ENCODE results near the gene MTUS2.

The MTUS2 gene

DNA sequence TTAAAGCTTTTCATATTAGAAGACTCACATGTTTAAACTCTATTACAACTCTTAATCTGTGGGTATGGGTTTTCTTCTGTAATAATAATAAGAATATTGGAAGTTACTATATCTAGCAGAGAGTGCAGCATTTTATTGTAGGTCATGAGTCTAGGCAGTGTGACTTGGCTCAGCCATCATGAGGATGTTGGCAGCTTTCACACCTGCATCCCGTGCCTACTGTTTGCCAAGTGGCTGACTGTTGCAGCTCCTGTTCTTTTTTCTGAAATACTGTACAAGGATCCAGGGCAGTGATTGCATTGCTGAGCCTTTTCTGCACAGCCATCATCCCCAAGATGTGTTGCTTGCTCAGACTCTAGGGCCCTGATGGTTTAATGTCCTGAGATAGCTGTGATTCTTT lies 47.4 kb downstream of the MTUS2 start:
- Histone ChIP-seq H3K9me3 (replicated peaks; ENCODE audit: insufficient read depth, low read length) (no peaks in the 10 kb centered on the region), H3K79me2 (ENCODE audit: low read length) (no peaks in the 10 kb centered on the region), H2AFZ (ENCODE audit: low read length) (no peak overlapping the region), H3K4me1 (ENCODE audit: low read length) (no peaks in the 10 kb centered on the region), H3K36me3 (replicated peaks; ENCODE audit: insufficient read depth, low read length) (no peaks in the 10 kb centered on the region), H4K20me1 (ENCODE audit: insufficient read depth, low read length) (no peaks in the 10 kb centered on the region), H3F3A (ENCODE audit: insufficient read depth, low read length) (no peaks in the 10 kb centered on the region), H3K4me3 (ENCODE audit: low read length) (no peak overlapping the region), H3K27me3 (replicated peaks; ENCODE audit: insufficient read depth, low read length) (no peaks in the 10 kb centered on the region), H3K27ac (ENCODE audit: low read length) (no peak overlapping the region), H3K4me2 (ENCODE audit: low read depth, low read length) (no peak overlapping the region), H3K9ac (ENCODE audit: low read length) (no peak overlapping the region), H3K9me2 (replicated peaks; ENCODE audit: insufficient read depth, low read length) (no peaks in the 10 kb centered on the region)
- DNase-seq, result no peak
- TF ChIP-seq, protein P1, sequence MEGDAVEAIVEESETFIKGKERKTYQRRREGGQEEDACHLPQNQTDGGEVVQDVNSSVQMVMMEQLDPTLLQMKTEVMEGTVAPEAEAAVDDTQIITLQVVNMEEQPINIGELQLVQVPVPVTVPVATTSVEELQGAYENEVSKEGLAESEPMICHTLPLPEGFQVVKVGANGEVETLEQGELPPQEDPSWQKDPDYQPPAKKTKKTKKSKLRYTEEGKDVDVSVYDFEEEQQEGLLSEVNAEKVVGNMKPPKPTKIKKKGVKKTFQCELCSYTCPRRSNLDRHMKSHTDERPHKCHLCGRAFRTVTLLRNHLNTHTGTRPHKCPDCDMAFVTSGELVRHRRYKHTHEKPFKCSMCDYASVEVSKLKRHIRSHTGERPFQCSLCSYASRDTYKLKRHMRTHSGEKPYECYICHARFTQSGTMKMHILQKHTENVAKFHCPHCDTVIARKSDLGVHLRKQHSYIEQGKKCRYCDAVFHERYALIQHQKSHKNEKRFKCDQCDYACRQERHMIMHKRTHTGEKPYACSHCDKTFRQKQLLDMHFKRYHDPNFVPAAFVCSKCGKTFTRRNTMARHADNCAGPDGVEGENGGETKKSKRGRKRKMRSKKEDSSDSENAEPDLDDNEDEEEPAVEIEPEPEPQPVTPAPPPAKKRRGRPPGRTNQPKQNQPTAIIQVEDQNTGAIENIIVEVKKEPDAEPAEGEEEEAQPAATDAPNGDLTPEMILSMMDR (IDR thresholded peaks at IDR 0.05; ENCODE audit: low read length), result no peak
- no peak for TF ChIP-seq EZH2 (optimal IDR thresholded peaks at IDR 0.05; ENCODE audit: low read depth, low read length)
- no peak for TF ChIP-seq EZH2phosphoT487 (IDR thresholded peaks at IDR 0.05; ENCODE audit: low read length)

DNA sequence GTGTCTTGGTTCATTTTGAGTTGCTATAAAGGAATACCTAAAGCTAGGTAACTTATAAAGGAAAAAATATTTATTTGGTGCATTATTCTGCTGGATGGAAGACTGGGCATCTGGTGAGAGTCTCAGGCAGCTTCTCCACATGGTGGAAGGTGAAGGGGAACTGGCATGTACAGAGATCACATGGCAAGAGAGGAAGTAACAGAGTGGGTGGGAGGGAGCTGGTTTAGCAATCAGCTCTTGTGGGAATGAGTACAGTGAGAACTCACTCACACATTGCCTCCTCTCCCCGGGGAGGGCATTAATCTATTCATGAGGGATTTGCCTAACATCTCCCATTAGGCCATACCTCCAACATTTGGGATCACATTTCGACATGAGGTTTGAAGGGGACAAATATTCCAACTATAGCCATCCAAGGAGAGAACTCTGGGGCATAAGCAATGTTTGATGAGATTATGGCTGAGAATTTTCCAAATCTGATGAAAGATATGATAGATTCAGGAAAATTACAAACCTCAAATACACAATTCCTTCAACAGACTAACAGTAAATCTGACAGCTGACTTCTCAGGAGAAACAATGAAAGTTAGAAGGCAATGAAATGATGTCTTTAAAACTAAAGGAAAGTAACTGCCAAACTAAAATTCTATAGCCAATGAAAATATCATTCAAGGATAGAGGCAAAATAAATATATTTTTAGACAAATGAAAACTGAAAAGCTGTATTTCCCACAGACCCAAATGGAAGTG lies 52.5 kb downstream of the MTUS2 start:
- Histone ChIP-seq H3K9me3 (replicated peaks; ENCODE audit: insufficient read depth, low read length) (no peaks in the 10 kb centered on the region), H3K27me3 (replicated peaks; ENCODE audit: insufficient read depth, low read length) (no peaks in the 10 kb centered on the region), H3K27ac (ENCODE audit: low read length) (no peak overlapping the region), H3K9me2 (replicated peaks; ENCODE audit: insufficient read depth, low read length) (no peaks in the 10 kb centered on the region), H3K4me1 (ENCODE audit: low read length) (no peaks in the 10 kb centered on the region), H3K9ac (ENCODE audit: low read length) (no peak overlapping the region), H3K36me3 (replicated peaks; ENCODE audit: insufficient read depth, low read length) (no peaks in the 10 kb centered on the region), H2AFZ (ENCODE audit: low read length) (no peak overlapping the region), H4K20me1 (ENCODE audit: insufficient read depth, low read length) (no peaks in the 10 kb centered on the region), H3K4me3 (ENCODE audit: low read length) (no peak overlapping the region), H3F3A (ENCODE audit: insufficient read depth, low read length) (no peaks in the 10 kb centered on the region), H3K79me2 (ENCODE audit: low read length) (no peaks in the 10 kb centered on the region), H3K4me2 (ENCODE audit: low read depth, low read length) (no peak overlapping the region)
- TF ChIP-seq EZH2phosphoT487 (IDR thresholded peaks at IDR 0.05; ENCODE audit: low read length) (no peak), EZH2 (optimal IDR thresholded peaks at IDR 0.05; ENCODE audit: low read depth, low read length) (no peak)
- TF ChIP-seq, protein P1 (IDR thresholded peaks at IDR 0.05; ENCODE audit: low read length), result no peak
- DNase-seq, result no peak

DNA sequence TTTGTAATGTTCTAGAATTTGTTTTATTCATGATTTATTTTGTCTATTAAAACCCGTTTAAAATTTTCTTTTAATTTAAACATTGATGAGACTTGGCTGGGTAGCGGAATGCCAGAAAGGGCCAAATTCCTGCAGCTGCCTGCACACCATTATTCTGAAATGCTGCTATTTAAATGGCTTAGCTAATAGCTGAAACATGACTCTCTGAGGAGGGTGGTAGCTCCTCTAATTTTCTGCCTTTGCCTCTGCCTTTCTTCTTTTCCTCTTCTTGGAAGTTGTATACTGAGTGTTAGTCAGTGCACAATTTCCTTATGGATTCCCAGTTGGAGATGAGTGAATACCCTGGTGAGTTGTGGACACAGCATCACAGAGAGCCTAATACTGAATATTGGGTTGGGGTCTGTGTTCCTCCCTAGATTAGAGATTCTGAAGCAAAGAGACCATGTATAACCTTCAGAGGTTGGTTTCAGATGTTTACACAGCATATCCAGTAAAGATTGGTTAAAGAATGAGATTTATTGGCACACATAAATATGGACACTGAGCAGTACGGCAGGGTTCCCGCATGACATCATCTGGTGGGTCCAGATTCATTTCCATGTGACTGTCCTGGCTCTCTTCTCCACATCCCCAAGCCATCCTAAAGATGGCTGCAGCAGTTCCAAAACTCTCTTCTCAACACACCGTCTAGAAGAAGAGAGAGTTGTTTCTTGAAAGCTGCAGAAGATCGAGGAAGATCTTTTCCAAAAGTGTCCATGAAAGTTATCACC lies 55.9 kb downstream of the MTUS2 start:
- no peaks in the 10 kb centered on the region for H3K36me3 ChIP-seq (replicated peaks; ENCODE audit: insufficient read depth, low read length)
- H3K9me2 ChIP-seq (replicated peaks; ENCODE audit: insufficient read depth, low read length), result no peaks in the 10 kb centered on the region
- TF ChIP-seq, protein P1 (IDR thresholded peaks at IDR 0.05; ENCODE audit: low read length), result no peak
- no peak for TF ChIP-seq EZH2phosphoT487 (IDR thresholded peaks at IDR 0.05; ENCODE audit: low read length)
- TF ChIP-seq EZH2 (optimal IDR thresholded peaks at IDR 0.05; ENCODE audit: low read depth, low read length), result no peak
- H3K4me1 ChIP-seq (ENCODE audit: low read length), result no peaks in the 10 kb centered on the region
- no peaks in the 10 kb centered on the region for H3F3A ChIP-seq (ENCODE audit: insufficient read depth, low read length)
- DNase-seq, result no peak
- no peak overlapping the region for H3K27ac ChIP-seq (ENCODE audit: low read length)
- H3K4me3 ChIP-seq (ENCODE audit: low read length), result no peak overlapping the region
- H3K9me3 ChIP-seq (replicated peaks; ENCODE audit: insufficient read depth, low read length), result no peaks in the 10 kb centered on the region
- no peak overlapping the region for H2AFZ ChIP-seq (ENCODE audit: low read length)
- H3K9ac ChIP-seq (ENCODE audit: low read length), result no peak overlapping the region
- H3K79me2 ChIP-seq (ENCODE audit: low read length), result no peaks in the 10 kb centered on the region
- no peak overlapping the region for H3K4me2 ChIP-seq (ENCODE audit: low read depth, low read length)
- H4K20me1 ChIP-seq (ENCODE audit: insufficient read depth, low read length), result no peaks in the 10 kb centered on the region
- no peaks in the 10 kb centered on the region for H3K27me3 ChIP-seq (replicated peaks; ENCODE audit: insufficient read depth, low read length)

All from MM.1S (cell line).